ENCODE results near the gene POLR3GL.
A peak's percentile ranks its signal among the peaks of the same experiment; 100 is the strongest.

Gene POLR3GL

DNA sequence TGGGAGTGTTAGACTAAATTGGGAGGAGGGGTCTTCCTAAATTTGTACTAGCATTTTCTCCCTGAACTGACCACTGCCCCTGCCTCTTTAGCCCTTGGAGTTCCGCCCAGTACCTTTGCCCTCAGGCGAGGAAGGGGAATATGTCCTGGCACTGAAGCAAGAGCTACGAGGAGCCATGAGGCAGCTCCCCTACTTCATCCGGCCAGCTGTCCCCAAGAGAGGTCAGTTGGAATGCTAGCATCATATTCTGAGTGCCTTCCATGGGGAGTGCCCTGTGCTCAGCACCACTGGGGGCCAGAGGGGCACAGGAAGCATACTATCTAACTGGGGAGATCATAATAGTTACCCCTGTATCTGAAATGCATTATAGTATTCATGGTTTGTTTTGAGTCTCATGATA, 10.7 kb downstream of the POLR3GL start:
- DNase-seq (ENCODE audit: low spot score) = no peak

DNA sequence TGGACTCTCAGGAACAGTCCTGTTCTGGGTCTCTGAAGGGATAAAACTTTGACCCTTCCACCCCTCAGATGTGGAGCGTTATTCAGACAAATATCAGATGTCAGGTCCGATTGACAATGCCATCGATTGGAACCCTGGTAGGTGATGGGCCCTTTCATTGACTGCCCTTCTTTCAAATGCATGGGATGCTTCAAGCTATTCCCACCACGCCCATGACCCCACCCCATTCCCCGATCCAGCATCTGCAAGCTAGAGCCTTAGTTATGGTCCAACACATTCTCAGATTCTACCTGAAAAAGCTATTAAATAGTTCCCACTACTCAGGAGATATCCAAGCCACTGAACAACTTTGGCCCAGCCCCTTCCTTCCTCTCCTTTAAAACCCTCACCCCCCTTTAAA, 12.5 kb downstream of the POLR3GL start:
- DNase-seq (ENCODE audit: low spot score) = no peak

DNA sequence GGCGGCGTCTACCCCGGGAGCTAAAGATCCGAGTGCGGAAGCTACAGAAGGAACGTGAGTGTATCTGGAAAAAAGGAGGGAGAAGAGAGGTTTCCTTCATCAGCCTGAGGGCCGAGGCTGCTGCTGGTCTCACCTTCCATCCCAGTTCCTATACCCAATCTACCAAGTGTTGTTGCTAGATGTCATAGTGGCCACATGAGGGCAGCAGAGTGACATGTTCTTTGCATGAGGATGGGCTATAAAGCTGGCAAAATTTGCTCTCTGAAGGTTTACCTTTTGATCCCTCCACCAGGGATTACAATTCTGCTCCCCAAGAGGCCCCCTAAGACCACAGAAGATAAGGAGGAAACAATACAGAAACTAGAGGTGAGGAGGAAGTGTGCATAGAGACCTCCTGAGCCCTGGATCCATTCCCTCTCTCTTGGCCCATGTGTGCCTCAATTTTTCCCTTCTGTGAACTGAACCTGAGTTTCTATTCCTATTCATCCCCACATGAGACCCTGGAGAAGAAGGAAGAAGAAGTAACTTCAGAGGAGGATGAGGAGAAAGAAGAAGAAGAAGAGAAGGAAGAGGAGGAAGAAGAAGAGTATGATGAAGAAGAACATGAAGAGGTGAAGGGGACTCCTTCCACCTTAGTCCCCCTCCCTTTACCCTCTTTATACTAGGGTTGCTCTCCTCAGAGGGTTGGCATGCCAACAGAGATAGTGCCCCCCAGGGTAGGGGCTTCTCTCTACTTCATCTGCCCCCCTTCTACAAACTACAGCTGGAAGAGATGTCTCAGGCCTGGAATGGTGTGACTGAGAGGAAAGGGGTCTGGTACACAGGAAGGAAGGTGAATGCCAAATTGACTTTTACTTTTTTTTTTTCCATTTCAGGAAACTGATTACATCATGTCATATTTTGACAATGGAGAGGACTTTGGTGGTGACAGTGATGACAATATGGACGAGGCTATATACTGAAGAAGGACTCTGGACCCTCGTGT, 13.3 kb downstream of the POLR3GL start:
- peak; percentile 85 for DNase-seq (ENCODE audit: low spot score)

DNA sequence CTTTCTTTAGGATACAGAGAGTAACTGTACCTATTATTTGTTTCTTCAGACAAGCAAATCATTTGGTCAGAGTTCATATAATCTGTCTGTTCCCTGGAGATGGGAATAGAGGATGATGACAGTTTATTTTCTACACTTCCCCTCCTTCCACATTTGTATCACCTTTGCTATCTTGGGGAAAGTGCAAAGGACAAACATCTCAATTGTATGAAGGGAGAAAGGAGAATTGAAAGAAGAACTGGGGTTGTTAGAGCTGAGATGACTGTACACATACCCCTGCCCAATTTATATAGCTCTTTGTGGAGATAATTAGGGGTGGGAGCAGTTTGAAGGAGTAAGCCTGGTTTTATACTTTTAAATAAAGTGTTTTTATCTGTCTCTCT, 14.0 kb downstream of the POLR3GL start:
- DNase-seq (ENCODE audit: low spot score) = no peak

DNA sequence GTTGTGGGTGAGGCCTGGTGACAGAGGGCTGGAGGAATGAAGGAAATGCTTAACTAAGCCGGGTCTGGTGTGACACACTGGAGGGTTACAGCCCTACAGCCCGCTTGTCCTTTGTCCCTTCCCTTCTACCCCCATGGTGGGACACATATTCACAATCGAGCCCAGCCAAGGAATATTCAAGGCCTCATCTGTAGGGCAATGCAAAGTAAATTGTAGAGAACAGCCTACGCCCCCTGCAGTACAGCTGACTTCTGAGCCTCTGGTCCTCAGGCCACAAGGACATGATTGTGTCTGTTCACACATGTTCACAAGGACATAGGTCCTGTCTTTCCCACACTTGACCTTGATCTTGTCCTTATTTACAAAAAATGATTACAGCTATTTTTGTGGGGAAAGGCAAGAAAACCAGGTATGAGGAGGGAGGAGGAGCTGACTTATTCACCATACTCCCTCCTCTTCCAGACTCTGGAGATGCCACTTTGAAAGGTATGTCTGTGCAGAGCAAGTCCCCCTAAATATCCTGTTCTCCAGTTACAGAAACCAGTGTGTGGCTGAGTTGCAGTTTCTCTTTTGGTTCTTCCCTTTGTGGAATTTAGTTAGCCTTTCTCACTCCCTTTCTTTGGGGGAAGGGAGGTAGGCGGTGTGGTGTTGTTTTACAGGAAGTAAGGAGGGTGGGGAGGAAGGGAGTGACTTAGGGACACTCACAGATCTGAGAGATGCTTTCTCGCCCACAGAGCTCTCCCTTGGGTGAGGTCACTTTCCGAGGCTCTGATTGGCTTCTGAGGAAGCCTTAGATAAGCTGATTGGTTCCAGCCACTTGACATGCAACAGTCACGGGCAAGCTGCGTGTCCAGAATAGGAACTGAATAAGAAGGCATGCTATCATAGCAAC, 14.6 kb downstream of the POLR3GL start:
- DNase-seq (ENCODE audit: low spot score) = peak; percentile 91

DNA sequence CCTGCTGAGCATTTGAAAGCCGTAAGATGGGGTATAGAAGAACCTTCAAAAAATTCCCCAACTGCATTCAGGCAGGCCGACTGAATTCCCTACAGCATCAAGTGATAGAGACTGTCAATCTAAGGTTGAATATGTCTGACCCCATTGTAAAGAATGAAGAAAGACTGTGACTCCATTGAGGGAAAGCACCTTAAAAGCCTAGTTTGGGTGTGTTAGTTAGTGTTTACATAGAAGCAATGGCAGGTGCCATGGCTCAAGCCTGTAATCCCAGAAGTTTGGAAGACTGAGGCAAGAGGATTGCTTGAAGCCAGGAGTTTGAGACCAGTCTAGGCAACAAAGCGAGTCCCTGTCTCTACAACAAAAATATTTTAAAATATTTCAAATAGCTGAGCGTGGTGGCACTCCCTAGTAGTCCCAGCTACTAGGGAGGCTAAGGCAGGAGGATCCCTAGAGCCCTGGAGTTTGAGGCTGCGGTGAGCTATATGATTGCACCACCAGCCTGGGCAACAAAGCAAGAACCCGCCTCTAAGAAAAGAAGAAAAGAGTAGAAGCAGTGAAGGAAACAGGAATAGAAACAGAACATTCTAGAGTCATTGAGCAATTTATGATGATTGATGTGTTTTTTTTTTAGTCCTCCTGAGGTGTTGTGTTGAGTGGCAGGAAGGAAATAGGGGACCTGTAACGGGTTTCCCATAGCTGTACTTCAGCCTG, 15.4 kb downstream of the POLR3GL start:
- DNase-seq (ENCODE audit: low spot score) = no peak

DNA sequence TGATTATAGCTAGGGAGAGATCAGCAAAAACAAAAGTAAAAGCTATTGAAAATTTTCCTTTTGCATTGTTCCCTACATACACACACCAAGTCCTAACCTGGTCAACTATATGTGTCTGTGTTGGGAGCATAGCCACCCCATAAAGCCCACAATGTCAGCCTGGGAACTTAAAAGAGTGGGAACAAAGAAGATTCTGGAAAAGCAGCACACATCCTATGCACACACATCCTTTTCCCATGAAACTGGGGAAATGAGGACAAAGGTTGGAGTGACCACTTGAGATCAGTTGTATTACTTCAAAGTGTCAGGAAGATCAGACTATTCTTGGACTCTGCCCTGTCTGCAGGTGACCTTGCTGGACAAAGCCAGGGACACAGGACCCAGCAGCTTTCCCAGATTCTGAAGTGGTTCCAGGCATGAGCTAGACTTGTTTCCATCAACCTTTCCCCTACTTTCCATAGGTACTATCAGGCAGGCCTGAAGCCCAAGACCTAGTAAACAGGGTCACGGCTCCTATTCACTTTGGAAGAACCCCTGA, 16.0 kb downstream of the POLR3GL start:
- no peak for DNase-seq (ENCODE audit: low spot score)

DNA sequence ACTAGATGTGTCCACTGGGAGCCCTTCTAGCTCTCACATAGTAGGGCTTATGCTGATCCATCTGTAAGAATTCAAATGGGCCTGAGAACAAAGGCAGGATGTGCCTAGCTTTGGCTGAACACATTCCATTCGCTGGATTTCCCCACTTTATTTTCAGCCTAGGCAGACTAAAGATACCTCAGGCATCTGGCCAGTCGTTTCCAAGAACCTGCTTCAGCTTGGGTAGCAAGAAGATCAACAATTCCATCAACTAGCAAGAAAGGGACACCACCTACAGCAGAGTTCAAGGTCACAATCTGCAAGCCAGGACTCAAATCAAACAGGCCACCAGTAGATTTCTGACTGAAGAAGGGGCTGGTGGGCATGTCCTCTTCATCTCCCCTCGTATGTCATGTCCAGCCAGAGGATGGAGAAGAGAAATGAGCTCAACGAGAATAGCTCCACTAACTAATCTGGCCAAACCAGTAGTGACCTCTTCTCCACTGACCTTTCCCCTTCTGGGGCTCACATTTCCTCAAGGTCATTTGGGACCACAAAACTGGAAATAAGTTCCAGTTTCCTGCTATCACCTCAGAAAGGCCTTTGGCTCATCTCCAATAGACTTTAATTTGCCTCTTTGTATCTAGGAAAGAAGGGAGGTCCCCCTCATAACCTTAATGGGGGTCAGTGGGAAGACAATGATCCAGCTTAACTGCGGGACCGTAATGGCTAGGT, 17.7 kb downstream of the POLR3GL start:
- no peak for DNase-seq (ENCODE audit: low spot score)

DNA sequence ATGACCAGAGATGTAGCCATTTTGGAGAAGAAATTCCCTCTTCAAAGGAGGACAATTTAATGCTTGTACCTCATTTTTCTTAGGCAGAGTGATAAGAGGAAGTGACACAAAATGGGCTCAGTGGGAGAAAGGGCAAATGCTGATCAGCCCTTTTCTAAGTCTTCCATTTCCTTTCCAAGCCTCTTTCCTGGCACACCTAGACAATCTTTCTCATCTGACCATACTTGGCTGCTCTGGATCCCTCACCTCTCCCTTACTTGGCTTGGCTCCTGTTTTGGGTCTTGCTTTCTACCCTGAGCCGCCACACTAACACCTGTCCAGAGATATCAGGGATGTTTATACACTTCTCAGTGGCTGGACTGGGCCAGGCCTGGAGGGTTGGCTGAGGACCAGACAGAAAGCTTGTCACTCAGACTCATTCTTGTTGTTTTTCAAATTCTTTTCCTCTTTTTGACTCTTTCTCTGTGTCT, 18.8 kb downstream of the POLR3GL start:
- DNase-seq (ENCODE audit: low spot score) = no peak

DNA sequence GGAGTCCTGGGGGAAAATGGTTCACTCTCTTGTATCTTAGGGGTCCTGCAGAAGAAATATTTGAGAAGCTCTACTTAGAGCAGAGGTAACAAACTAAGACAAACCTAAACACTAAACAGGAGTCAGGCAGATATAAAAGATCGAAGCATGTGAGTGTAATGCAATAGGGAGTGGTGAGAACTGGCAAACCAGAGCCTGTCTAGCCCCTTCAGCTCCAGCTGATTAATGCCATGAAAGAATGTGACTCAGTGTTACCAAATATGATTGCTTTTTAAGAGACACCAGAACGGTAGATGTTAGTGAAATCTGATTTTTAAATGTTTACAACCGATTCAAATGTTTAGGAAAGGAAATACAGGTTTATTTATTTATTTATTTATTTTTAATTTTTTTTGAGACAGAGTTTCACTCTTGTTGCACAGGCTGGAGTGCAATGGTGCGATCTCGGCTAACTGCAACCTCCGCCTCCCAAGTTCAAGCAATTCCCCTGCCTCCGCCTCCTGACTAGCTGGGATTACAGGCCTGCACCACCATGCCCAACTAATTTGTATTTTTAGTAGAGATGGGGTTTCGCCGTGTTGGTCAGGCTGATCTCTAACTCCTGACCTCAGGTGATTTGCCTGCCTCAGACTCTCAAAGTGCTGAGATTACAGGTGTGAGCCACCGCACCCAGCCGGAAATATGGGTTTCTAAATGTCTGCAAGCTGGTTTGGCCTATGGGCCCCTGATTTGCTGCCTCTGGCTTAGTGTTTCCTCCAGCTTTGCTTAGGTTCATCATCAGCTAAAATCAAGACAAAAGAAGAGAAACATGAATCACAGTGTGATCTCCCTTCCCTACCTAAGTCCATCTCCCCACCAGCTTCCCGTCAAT, 19.7 kb downstream of the POLR3GL start:
- no peak for DNase-seq (ENCODE audit: low spot score)

DNA sequence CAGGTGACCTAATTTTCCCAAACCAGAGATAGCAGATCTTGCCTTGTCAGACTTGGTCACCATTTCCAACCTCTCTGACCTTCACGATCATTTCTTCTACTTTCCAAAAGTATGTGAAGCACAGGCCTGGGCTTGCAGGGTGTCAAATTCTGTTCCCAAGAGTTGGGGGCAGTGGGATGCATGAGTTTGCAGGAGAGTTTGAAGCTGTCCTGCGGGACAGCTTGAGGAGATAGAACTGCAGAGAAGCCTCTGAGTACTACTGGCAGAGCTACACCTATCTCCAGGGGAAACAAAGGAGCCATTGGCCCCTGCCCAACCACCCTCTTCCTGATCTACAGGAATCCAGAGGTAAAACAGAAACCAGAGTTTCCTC, 20.6 kb downstream of the POLR3GL start:
- no peak for DNase-seq (ENCODE audit: low spot score)

DNA sequence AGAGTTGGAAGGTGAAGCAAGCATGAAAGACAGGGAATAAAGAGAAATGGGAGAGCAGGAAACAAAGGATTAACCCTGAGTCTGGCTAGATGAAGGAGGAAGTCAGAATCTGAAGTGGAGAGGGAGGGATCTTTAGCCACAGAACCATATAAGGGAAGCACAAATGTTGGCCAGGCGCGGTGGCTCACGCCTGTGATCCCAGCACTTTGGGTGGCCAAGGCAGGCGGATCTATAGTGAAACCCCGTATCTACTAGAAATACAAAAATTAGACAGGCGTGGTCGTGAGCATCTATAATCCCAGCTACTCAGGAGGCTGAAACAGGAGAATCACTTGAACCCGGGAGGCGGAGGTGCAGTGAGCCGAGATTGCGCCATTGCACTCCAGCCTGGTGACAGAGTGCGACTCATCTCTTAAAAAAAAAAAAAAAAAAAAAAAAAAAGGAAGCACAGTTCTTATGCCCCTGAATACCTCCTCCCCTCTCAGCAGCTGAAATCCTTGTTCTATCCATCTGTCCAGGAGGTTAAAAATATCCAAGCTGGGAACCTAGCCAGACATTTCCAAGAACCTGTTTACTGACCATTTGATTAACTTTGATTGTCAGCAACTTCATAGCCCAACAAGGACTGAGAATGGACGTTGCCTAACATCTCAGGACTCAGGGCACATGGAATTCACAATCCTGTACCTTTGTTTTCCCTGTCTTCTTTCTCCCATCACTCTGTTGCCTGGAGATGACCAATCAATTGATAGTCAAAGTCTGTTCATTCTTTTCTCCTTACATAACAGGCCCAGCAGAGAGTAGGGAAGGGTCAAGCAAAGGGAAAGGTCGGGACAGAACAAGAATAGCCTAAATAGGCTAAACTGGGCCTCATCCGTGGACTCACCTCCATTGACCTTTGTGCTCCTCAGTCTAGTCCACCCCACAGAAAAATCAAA, 21.3 kb downstream of the POLR3GL start:
- DNase-seq (ENCODE audit: low spot score) = no peak

DNA sequence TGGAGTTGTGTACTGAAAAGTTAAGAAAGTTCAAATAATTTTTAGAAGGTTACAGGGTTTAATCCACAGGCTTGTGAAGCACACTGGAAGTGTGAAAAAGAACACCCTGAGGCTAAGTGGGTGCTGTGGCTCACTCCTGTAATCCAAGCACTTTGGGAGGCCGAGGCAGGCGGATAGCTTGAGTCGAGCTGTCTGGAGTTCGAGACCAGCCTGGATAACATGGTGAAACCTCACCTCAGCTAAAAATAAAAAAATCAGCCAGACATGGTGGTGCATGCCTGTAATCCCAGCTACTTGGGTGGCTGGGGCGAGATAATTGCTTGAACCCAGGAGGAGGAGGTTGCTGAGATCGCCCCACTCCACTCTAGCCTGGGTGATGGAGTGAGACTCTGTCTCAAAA, 22.1 kb downstream of the POLR3GL start:
- DNase-seq (ENCODE audit: low spot score) = no peak

DNA sequence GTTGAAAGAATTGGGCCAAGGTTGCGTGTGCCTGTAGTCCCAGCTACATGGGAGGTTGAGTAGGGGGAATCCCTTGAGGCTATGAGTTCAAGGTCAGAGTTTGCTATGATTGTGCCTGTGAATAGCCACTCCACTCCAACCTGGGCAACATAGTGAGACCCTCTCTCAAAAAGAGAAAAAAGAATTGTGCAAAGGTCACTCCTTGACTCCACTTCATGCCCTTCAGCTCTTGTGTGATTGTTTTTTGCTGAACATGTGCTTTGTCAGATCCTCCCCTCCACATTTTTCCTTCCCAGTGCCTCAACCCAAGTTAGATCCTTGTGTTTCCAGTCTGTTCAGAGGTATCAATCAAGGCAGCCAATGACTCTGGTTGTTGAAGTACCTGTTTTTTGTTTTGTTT, 23.4 kb downstream of the POLR3GL start:
- no peak for DNase-seq (ENCODE audit: low spot score)

DNA sequence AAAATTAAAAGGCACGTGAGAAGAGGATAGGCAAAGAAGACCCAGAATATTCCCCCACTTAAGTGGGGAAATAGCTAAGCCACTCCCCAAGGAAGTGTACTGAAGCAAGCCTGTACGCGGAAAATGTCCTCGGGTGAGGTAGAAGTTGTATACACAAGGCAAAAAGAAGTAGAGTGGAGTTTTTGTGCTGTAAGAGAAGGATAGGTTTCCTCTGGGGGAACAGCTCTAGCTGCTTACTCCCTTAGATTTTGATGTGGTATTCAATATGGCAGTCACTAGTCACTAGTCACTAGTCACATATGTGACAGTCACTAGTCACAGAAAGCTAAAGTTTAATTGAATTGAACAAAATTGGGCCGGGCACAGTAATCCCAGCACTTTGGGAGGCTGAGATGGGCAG, 24.3 kb downstream of the POLR3GL start:
- DNase-seq (ENCODE audit: low spot score) = no peak

DNA sequence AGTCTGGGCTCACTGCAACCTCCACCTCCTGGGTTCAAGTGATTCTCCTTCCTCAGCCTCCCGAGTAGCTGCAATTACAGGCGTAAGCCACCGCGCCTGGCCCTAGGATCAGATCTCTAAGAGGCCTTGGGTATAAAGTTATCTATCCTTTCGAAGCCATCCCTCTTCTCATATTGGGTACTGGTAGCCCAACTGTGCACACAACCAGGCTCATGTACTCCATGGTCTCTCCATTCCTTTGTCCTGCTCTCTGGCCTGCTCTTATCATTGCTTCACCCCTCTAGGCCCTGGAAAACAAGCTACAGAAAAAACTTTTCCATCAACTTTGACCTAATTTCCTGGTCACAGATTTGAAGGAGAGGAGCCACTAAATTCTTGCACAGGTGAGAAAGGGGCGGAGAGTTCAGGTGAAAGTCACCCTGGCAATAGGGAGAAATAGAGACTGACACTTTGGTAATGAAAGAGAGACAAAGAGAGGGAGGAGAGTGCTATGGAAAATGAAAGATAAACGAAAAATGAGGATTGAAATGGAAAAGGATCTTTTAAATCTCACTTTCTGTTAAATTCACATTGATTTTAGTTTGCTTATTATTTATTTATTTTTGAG, 25.9 kb downstream of the POLR3GL start:
- DNase-seq (ENCODE audit: low spot score) = no peak

DNA sequence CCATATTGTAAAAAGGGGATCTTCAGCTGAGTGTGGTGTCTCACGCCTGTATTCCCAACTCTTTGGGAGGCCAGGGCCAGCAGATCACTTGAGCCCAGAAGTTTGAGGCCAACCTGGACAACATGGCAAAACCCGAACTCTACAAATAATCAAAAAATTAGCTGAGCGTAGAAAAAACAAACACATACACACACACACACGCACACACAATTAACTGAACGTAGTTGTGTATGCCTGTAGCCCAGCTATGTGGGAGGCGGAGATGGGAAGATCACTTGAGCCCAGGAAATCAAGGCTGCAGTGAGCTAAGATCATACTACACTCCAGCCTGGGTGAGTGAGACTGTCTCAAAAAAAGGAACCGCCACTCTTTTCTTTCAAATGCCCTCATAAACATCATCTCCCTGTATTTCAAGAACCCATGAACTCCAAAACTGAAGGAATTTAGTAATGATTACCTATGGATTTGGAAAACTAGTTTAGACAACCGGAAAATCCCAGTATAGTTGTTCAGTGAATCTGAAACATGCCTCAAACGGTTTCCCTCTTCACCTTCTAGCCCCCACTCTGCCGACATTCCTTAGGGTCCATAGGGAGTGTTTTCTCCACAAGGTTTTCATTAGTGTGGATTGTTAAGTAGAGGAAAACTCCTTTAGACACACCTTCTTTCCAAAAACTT, 27.4 kb downstream of the POLR3GL start:
- DNase-seq (ENCODE audit: low spot score) = no peak

DNA sequence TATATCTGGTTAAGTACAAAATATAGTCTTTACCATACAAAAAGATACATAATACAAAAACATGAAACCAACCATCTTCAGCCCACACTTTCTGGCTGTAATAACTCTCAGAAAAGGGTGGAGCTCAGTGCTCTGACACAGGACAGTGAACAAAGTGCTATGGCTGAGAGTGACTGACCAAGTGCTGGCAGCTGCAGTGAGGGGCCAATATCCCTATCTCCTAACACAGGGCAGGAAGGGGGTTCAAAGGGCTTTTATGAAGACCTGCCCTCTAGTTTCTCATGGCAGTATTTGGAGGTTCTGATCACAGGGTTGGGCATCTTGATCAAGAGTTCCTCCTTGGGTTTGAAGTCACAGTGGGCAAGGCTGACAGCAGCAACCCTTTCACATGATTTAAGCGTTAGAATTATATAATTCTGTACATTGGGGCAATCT, 28.0 kb downstream of the POLR3GL start:
- DNase-seq (ENCODE audit: low spot score) = no peak

All from CD4-positive, alpha-beta T cell treated with Interleukin-15 for 4 hours (primary cell).